ENCODE results near the gene CHD1.

- TF ChIP-seq CTCF (IDR thresholded peaks at IDR 0.05 in 4 of 5, conservative IDR thresholded peaks at IDR 0.05 in 1 of 5) (no peak), POLR2A (IDR thresholded peaks at IDR 0.05) (no peak)
Measured at GRCh38 chr5:98913911-98914310, 14.9 kb downstream of the CHD1 start.
